ENCODE measurements around the gene OS9.

OS9 gene

GRCh38 chr12:57735952-57736740, 42.2 kb downstream of the OS9 start:
- DNase-seq (ENCODE audit: low read depth) = no peak
- H3K4me3 ChIP-seq (ENCODE audit: low read length) = no peak overlapping the region
- TF ChIP-seq CTCF (conservative IDR thresholded peaks at IDR 0.05; ENCODE audit: low read depth, low read length) = peak; percentile 37

GRCh38 chr12:57736741-57737466, 43.0 kb downstream of the OS9 start:
- H3K4me3 ChIP-seq (ENCODE audit: low read length) = no peak overlapping the region
- DNase-seq (ENCODE audit: low read depth) = no peak
- no peak for TF ChIP-seq CTCF (conservative IDR thresholded peaks at IDR 0.05; ENCODE audit: low read depth, low read length)

GRCh38 chr12:57737467-57738460, 43.8 kb downstream of the OS9 start:
- no peak overlapping the region for H3K4me3 ChIP-seq (ENCODE audit: low read length)
- no peak for DNase-seq (ENCODE audit: low read depth)
- TF ChIP-seq CTCF (conservative IDR thresholded peaks at IDR 0.05; ENCODE audit: low read depth, low read length) = peak; percentile 34

- no peak for DNase-seq (ENCODE audit: low read depth)
- H3K4me3 ChIP-seq (ENCODE audit: low read length) = peak within 1 kb of the TSS; percentile 3
- TF ChIP-seq CTCF (conservative IDR thresholded peaks at IDR 0.05; ENCODE audit: low read depth, low read length) = no peak
These were observed 44.8 kb downstream of the OS9 start, which contains the start of gene AGAP2 for GRCh38 chr12:57738661-57739237. AGAP2 (minus strand) TSS chr12:57738742; CDS start chr12:57738246, 496 bp downstream.

- H3K4me3 ChIP-seq (ENCODE audit: low read length) = no peak overlapping the region
- TF ChIP-seq CTCF (conservative IDR thresholded peaks at IDR 0.05; ENCODE audit: low read depth, low read length) = no peak
- DNase-seq (ENCODE audit: low read depth) = no peak
These were observed 45.5 kb downstream of the OS9 start for GRCh38 chr12:57739387-57739786.

- DNase-seq (ENCODE audit: low read depth) = no peak
- H3K4me3 ChIP-seq (ENCODE audit: low read length) = no peak overlapping the region
- TF ChIP-seq CTCF (conservative IDR thresholded peaks at IDR 0.05; ENCODE audit: low read depth, low read length) = no peak
These were observed 46.1 kb downstream of the OS9 start for GRCh38 chr12:57739914-57740538.

Measured in retinal pigment epithelial cell (primary cell).